Left lung (tissue), 10 donors: ENCODE results near the gene PUSL1. TPM values are rescaled to one million over a fixed set of nuclear protein-coding genes. Genes with fewer than 3 reads are reported as not detected.

ENCODE experiments used
- ATAC-seq: fragments of 200-7000 bp; cut with Tn5 transposase; one replicate; pipeline ENCODE4 v1.9.1; 2020; ENCODE audit warnings: moderate library complexity
- DNase-seq, 4 donors: peaks; one replicate each; pipeline ENCODE4 v3.0.0-alpha.2; 2013 to 2020
- H3K27ac ChIP-seq, 2 donors: fragments of 200-600 bp; sonication (generic) in 1 of 2; one replicate each; pipeline versions ENCODE4 v1.5.0 to v1.8.0; 2020 to 2021
- H3K27me3 ChIP-seq, 2 donors: fragments of 200-600 bp; sonication (generic) in 1 of 2; one replicate each; pipeline versions ENCODE4 v1.5.0 to v1.8.0; 2020 to 2021
- H3K36me3 ChIP-seq, 2 donors: fragments of 200-600 bp; sonication (generic) in 1 of 2; one replicate each; pipeline versions ENCODE4 v1.5.0 to v1.8.0; 2020 to 2021
- H3K4me1 ChIP-seq, 2 donors: fragments of 200-600 bp; one replicate each; pipeline ENCODE4 v1.8.0; 2021
- H3K4me3 ChIP-seq, 2 donors: fragments of 200-600 bp; sonication (generic) in 1 of 2; one replicate each; pipeline versions ENCODE4 v1.5.0 to v1.8.0; 2020 to 2021; ENCODE audit warnings: mild to moderate bottlenecking in 1 of 2
- H3K9me3 ChIP-seq, 2 donors: fragments of 200-600 bp; sonication (generic) in 1 of 2; one replicate each; pipeline versions ENCODE4 v1.5.0 to v1.8.0; 2020 to 2021
- intact Hi-C, 2 donors: fragments of 100-400 bp; cut with DNase I; formaldehyde crosslinking; loops; one replicate each; pipeline versions ENCODE4 v1.11.2 to v1.14.2; 2022
- polyA plus RNA-seq, 6 donors: library from polyadenylated mRNA; unstranded; fragments of 120-200 nt; gene quantifications; one replicate each; pipeline ENCODE4 v1.2.1, GENCODE V29; 2013; ENCODE audit not compliant: insufficient read length in 6 of 6
- total RNA-seq, 2 donors: library from RNA; stranded (reverse); fragmentation: NEBNext Ultra II Directional; extraction: Animal tissue kit (Norgen Biotek cat#: 25700); gene quantifications; one replicate each; pipeline ENCODE4 v1.2.1, GENCODE V29; 2021
- TF ChIP-seq, protein P1 (sequence below), 2 donors: fragments of 200-600 bp; sonication (generic) in 1 of 2; IDR thresholded peaks; one replicate each; pipeline versions ENCODE4 v1.5.0 to v1.8.0; 2021; ENCODE audit warnings: antibody characterized with exemption in 2 of 2
- donor health status: DM: no; HTN: yes; CAD: no.
- donor health status: DM: no; HTN: no; CAD: no.

The PUSL1 gene
- total and polyA plus RNA-seq, 8 donors = 4.3 to 18.3 (median 8.7) TPM

DNA sequence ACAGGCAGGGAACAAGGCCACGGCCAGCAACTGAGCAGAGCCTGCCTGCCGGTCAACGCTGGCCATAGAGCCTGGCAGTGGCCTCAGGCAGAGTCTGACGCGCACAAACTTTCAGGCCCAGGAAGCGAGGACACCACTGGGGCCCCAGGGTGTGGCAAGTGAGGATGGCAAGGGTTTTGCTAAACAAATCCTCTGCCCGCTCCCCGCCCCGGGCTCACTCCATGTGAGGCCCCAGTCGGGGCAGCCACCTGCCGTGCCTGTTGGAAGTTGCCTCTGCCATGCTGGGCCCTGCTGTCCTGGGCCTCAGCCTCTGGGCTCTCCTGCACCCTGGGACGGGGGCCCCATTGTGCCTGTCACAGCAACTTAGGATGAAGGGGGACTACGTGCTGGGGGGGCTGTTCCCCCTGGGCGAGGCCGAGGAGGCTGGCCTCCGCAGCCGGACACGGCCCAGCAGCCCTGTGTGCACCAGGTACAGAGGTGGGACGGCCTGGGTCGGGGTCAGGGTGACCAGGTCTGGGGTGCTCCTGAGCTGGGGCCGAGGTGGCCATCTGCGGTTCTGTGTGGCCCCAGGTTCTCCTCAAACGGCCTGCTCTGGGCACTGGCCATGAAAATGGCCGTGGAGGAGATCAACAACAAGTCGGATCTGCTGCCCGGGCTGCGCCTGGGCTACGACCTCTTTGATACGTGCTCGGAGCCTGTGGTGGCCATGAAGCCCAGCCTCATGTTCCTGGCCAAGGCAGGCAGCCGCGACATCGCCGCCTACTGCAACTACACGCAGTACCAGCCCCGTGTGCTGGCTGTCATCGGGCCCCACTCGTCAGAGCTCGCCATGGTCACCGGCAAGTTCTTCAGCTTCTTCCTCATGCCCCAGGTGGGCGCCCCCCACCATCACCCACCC, 22.9 kb downstream of the PUSL1 start, which contains the start of gene TAS1R3:
TAS1R3 (plus strand) TSS at position 213 of the 898 bp plus-strand sequence; CDS start at position 279, 66 bp downstream.
- intact Hi-C loops = no loop called here
- DNase-seq (no peak), ATAC-seq (peak; percentile 4)
- Histone ChIP-seq H3K9me3 (no peaks in the 10 kb centered on the region), H3K36me3 (peaks cover 0 to 39% of the 10 kb centered on the region in 2 donors), H3K27ac (no peak within 1 kb of the TSS), H3K27me3 (no peaks in the 10 kb centered on the region), H3K4me1 (peaks cover 1 to 16% of the 10 kb centered on the region in 2 donors), H3K4me3 (no peak within 1 kb of the TSS)
- TF ChIP-seq, protein P1, sequence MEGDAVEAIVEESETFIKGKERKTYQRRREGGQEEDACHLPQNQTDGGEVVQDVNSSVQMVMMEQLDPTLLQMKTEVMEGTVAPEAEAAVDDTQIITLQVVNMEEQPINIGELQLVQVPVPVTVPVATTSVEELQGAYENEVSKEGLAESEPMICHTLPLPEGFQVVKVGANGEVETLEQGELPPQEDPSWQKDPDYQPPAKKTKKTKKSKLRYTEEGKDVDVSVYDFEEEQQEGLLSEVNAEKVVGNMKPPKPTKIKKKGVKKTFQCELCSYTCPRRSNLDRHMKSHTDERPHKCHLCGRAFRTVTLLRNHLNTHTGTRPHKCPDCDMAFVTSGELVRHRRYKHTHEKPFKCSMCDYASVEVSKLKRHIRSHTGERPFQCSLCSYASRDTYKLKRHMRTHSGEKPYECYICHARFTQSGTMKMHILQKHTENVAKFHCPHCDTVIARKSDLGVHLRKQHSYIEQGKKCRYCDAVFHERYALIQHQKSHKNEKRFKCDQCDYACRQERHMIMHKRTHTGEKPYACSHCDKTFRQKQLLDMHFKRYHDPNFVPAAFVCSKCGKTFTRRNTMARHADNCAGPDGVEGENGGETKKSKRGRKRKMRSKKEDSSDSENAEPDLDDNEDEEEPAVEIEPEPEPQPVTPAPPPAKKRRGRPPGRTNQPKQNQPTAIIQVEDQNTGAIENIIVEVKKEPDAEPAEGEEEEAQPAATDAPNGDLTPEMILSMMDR (IDR thresholded peaks at IDR 0.05) = no peak

DNA sequence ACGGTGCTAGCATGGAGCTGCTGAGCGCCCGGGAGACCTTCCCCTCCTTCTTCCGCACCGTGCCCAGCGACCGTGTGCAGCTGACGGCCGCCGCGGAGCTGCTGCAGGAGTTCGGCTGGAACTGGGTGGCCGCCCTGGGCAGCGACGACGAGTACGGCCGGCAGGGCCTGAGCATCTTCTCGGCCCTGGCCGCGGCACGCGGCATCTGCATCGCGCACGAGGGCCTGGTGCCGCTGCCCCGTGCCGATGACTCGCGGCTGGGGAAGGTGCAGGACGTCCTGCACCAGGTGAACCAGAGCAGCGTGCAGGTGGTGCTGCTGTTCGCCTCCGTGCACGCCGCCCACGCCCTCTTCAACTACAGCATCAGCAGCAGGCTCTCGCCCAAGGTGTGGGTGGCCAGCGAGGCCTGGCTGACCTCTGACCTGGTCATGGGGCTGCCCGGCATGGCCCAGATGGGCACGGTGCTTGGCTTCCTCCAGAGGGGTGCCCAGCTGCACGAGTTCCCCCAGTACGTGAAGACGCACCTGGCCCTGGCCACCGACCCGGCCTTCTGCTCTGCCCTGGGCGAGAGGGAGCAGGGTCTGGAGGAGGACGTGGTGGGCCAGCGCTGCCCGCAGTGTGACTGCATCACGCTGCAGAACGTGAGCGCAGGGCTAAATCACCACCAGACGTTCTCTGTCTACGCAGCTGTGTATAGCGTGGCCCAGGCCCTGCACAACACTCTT, 23.8 kb downstream of the PUSL1 start:
- peaks cover 0 to 41% of the 10 kb centered on the region in 2 donors for H3K36me3 ChIP-seq
- no peak for DNase-seq
- no peak overlapping the region for H3K4me3 ChIP-seq
- H3K27me3 ChIP-seq = no peaks in the 10 kb centered on the region
- H3K4me1 ChIP-seq = peaks cover 0 to 9% of the 10 kb centered on the region in 2 donors
- H3K27ac ChIP-seq = no peak overlapping the region
- ATAC-seq = no peak
- intact Hi-C loops = no loop called here
- TF ChIP-seq, protein P1 (IDR thresholded peaks at IDR 0.05) = no peak
- H3K9me3 ChIP-seq = no peaks in the 10 kb centered on the region

DNA sequence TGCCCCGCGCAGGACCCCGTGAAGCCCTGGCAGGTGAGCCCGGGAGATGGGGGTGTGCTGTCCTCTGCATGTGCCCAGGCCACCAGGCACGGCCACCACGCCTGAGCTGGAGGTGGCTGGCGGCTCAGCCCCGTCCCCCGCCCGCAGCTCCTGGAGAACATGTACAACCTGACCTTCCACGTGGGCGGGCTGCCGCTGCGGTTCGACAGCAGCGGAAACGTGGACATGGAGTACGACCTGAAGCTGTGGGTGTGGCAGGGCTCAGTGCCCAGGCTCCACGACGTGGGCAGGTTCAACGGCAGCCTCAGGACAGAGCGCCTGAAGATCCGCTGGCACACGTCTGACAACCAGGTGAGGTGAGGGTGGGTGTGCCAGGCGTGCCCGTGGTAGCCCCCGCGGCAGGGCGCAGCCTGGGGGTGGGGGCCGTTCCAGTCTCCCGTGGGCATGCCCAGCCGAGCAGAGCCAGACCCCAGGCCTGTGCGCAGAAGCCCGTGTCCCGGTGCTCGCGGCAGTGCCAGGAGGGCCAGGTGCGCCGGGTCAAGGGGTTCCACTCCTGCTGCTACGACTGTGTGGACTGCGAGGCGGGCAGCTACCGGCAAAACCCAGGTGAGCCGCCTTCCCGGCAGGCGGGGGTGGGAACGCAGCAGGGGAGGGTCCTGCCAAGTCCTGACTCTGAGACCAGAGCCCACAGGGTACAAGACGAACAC, 24.5 kb downstream of the PUSL1 start:
- no peaks in the 10 kb centered on the region for H3K9me3 ChIP-seq
- H3K4me1 ChIP-seq = peaks cover 0 to 9% of the 10 kb centered on the region in 2 donors
- no peak overlapping the region for H3K27ac ChIP-seq
- peaks cover 0 to 40% of the 10 kb centered on the region in 2 donors for H3K36me3 ChIP-seq
- DNase-seq (no peak), ATAC-seq (peak; percentile 45)
- H3K27me3 ChIP-seq = no peaks in the 10 kb centered on the region
- no peak overlapping the region for H3K4me3 ChIP-seq
- intact Hi-C loops = no loop called here
- TF ChIP-seq, protein P1 (IDR thresholded peaks at IDR 0.05) = no peak

DNA sequence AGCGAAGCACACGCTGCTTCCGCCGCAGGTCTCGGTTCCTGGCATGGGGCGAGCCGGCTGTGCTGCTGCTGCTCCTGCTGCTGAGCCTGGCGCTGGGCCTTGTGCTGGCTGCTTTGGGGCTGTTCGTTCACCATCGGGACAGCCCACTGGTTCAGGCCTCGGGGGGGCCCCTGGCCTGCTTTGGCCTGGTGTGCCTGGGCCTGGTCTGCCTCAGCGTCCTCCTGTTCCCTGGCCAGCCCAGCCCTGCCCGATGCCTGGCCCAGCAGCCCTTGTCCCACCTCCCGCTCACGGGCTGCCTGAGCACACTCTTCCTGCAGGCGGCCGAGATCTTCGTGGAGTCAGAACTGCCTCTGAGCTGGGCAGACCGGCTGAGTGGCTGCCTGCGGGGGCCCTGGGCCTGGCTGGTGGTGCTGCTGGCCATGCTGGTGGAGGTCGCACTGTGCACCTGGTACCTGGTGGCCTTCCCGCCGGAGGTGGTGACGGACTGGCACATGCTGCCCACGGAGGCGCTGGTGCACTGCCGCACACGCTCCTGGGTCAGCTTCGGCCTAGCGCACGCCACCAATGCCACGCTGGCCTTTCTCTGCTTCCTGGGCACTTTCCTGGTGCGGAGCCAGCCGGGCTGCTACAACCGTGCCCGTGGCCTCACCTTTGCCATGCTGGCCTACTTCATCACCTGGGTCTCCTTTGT, 25.3 kb downstream of the PUSL1 start:
- Histone ChIP-seq H3K27me3 (no peaks in the 10 kb centered on the region), H3K36me3 (peaks cover 0 to 40% of the 10 kb centered on the region in 2 donors), H3K27ac (no peak overlapping the region), H3K4me3 (no peak overlapping the region), H3K9me3 (no peaks in the 10 kb centered on the region), H3K4me1 (peaks cover 0 to 9% of the 10 kb centered on the region in 2 donors)
- TF ChIP-seq, protein P1 (IDR thresholded peaks at IDR 0.05) = no peak
- intact Hi-C loops = no loop called here
- ATAC-seq = no peak
- no peak for DNase-seq
